GM21423 (cell line): ENCODE measurements around the gene PSMD1.
"Not testable (repeated sequence)": the region's sequence is repeated elsewhere in the genome, so short reads cannot be mapped to it uniquely, and the experiment has no call there.

Source experiments
- ATAC-seq: cut with Tn5 transposase; IDR thresholded peaks from one replicate; pipeline ENCODE4 v1.9.1; 2021; ENCODE audit warnings: mild to moderate bottlenecking, moderate library complexity; ENCODE audit not compliant: unreplicated experiment

PSMD1 gene

GRCh38 chr2:231052494-231053451, 3.9 kb upstream of the PSMD1 start:
- ATAC-seq, result peak; percentile 51

DNA sequence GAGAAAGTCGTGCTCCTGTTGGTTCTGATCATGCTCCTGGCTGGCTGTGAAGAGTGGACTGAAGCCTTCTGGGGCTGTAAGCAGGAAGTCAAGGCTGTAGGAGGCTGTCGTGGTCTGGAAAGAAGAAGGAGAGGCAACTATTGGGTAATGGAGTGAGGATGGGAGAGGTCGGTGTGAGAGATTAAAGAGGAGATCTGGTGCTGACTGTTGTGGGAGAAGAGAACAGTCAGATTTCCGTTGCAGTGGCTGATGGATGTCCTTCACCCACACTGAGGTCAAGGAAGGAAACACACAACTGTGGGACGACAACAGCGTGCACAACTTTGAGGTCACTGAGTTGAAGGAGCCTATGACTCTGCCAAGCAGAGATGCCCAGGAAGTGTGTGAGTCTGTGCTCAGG, 2.8 kb upstream of the PSMD1 start:
- no peak for ATAC-seq

GRCh38 chr2:231057590-231057989, 923 bp downstream of the PSMD1 start:
- ATAC-seq, result no peak

- no peak for ATAC-seq
Observed at GRCh38 chr2:231058761-231059550, 2.3 kb downstream of the PSMD1 start.

DNA sequence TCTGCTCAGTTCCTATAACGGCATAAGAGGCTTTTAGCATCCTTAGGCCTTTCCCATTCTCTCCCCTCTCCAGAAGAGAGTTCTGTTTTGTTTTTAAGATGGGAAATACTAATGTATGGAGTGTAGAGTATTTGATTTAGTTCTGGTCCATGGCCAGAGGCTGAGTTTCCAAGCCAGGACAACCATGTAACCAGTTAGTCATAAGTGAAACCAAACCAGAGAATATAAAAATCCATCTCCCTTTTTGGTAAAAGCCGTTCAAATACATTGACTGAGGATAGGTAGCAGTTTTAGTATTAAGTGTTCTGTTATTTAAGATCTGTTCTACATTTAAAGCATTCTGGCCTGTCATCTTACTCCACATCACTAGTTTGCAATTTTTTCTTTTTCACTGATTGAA, 3.1 kb downstream of the PSMD1 start:
- no peak for ATAC-seq

- ATAC-seq, result no peak
Observed at GRCh38 chr2:231062776-231063175, 6.1 kb downstream of the PSMD1 start.

GRCh38 chr2:231063347-231063746, 6.7 kb downstream of the PSMD1 start:
- ATAC-seq, result no peak

GRCh38 chr2:231065966-231066365, 9.3 kb downstream of the PSMD1 start:
- no peak for ATAC-seq

DNA sequence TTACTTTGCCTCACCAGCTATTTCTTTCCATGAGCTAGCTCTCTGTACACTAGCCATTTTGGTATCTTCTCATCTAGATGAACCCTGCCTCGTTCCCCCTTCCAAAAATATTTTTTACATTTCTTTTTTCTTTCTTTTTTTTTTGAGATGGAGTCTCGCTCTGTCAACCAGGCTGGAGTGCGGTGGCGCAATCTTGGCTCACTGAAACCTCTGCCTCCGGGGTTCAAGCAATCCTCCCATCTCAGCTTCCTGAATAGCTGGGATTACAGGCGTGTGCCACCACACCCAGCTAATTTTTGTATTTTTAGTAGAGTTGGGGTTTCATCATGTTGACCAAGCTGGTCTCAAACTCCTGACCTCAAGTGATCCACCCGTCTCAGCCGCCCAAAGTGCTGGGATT, 10.9 kb downstream of the PSMD1 start:
- ATAC-seq, result not testable (repeated sequence)

DNA sequence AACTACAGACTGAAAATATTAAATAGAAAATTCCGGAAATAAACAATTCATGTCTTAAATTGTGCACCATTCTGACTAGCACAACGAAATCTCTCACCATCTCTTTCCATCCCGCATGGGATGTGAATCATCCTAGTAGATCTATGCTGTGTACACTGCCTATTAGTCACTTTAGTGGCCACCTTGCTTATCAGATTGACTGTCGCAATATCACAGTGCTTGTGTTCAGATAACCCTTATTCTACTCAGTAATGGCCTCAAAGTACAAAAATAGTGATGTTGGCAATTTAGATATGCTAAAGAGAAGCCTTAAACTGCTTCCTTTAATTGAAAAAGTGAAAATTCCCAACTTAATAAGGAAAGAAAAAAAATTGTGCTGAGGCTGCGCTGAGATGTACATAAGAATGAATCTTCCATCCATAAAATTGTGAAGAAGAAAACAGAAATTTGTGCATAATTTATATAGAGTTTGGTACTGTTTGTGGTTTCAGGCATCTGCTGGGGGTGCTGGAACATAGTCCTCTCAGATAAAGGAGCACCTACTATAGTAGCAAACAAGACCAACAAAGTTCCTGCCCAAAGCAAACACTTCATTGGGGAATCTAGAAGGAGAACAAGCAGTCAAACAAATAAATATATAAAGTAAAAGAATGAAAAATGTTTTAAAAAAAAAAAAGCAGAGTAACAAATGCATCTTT, 12.0 kb downstream of the PSMD1 start:
- ATAC-seq, result no peak

DNA sequence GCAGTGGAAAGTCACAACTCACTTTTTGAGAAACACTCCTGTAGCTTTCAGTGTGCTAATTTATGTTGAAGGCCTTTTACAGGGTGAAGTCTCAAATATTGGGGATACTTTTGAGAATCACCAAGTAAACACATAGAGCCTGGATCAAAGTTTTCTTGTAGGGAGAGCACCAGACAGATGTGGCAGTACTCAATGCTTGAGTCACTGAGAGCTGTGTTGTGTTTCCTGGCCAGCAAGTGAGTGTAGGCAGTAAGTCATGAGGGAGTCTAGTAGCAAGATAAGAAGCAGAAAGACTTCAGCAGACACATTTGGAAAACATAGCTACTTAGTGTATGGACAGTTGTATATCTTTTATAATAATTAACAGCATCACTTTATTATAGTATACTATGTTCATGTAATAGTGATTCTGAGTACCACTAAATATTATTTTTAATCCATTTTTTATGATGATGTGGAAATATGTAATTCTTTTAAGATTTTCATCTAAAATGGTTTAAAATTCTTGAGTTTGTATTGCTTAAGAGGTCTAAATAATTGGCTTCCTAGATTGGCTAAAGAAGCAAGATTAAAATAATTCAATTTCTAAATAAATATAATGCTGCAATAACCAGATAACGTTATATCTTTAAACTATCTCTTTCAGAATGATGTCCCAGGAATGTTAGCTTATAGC, 12.8 kb downstream of the PSMD1 start:
- no peak for ATAC-seq

- ATAC-seq, result no peak
Observed at GRCh38 chr2:231084565-231084964, 27.9 kb downstream of the PSMD1 start.

DNA sequence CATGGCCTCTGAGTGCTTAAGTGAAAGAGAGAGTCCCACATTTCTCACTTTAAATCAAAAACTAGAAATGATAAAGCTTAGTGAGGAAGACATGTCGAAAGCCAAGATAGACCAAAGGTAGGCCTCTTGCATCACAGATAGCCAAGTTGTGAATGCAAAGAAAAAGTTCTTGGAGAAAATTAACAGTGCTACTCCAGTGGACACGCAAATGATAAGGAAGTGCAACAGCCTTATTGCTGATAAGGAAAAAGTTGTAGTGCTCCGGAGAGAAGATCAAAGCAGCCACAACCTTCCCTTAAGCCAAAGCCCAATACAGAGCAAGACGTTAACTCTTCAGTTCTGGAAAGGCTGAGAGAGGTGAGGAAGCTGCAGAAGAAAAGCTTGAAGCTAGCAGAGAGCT, 32.1 kb downstream of the PSMD1 start:
- ATAC-seq, result no peak

DNA sequence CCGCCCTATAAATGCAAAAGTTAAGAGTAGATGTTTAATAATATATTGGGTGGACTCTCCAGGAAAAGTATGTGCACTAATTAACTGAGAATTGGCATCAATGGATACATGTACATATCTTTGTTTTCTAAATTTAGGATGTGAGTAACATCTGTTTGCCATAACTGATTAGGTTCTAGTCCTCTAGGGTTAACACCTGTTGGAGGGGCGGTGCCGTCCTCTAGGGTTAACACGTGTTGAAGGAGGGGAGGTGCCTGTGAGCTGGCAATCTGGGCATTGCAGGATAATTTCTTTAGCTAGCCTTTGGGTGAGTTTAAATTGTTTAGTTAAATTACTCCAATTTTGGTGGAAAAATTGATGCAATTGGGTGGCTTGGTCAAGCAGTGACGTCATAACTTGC, 37.3 kb downstream of the PSMD1 start:
- no peak for ATAC-seq

DNA sequence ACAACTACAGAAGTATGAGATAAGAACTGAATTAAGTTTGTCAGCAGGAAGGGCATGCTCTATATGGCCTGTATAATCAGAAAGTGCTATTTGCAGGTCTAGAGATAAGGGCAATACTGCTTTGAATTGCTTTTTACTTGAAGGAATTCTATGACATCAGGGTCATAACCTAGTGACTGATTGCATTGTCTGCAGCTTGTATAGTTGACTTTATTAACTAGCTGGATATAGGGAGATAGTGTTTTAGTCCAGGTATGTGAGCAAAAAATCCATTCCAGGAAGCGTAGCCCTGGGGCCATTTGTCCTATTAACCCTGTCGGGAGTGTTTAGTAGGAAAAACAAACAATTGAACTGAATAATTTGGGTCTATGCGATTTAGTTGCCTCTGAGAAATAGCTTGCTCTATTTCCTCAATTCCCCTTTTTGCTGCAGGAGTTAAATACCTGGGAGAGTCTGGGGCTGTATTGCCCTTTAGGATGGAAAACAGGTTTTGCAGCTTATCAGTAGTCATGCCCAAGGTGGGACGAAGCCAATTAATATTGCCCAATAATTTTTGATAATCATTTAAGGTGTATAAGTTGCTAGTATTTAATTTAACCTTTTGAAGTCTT, 38.2 kb downstream of the PSMD1 start:
- no peak for ATAC-seq

GRCh38 chr2:231099918-231100317, 43.3 kb downstream of the PSMD1 start:
- no peak for ATAC-seq

GRCh38 chr2:231100321-231100720, 43.7 kb downstream of the PSMD1 start:
- ATAC-seq, result not testable (repeated sequence)

DNA sequence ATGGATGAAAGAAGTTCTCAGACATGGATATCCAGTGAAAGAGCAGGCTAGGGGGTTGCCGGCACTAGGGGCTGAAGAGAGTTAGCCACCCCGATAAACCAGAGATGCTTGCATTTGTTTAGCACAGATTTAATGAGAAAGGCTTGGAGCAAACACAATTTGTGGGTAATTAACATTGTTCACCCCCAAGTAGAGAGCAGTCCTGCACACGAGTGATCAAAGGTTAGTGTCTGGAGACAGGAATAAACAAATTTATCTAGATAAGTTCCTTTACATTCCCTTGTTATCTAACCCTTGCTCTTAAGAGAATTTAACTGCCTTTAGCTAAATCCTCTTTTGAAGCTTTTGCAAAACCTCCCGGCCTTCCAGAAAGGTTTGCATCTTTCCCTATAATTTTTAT, 44.3 kb downstream of the PSMD1 start:
- ATAC-seq, result no peak

DNA sequence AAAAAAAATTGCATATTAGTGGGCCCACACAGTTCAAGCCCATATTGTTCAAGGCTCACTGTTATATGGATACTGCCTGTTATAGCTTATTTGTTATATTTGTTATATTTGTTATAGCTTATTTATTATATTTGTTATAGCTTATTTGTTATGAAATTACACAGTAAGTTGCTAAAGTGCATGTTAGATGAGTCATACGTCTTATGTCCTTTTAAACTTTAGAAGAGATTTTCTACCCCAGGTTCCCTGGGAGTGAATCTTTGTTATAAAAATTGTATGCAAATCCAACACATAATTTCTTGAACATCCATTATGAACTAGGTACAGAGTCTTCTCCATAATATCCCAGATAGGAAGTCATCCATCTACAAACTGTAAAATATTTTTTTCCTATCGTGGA, 46.1 kb downstream of the PSMD1 start:
- ATAC-seq, result no peak

DNA sequence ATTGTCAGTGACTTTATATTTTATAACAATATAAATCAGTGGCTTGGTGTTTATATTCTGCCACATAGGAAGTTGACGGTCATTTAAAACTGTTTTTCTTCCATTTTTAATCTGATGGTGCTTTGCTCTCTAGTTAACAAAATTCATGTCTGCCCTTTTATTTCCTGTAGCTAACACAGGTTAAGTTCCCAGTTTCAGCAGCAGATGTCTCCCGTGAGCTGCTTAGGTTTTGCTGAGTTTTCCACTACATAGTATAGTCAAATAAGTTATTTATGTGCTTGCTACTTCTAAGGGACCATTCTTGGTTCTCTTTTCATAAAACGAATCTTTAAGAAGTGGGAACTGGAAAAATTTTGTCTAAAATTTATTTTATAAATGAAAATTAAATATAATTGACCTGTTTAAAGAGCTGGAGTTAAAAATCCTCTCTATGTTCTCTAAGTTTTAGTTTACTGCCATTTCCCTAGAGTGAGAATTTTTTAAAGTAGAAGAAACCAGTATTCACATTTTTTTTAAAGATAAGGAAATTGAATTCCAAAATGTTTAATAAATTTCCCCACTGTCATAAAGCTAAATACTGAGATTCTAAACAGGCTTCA, 47.5 kb downstream of the PSMD1 start:
- ATAC-seq, result peak; percentile 70
